Subcutaneous adipose tissue (tissue), 4 donors: Measurements from ENCODE around the gene THSD4. TPM values are rescaled to one million over a fixed set of nuclear protein-coding genes. Genes with fewer than 3 reads are reported as not detected.

Experiments
- CTCF ChIP-seq: fragments of 450-650 bp; IDR thresholded peaks from one replicate; pipeline ENCODE4 v1.5.1; 2016; ENCODE audit warnings: low read depth, mild to moderate bottlenecking, control low read depth, antibody characterized with exemption, moderate library complexity
- total RNA-seq, 4 donors: library from RNA; depleted of rRNA; stranded (reverse); fragments of >200 nt; gene quantifications; one replicate each; pipeline ENCODE4 v1.1.0, GENCODE V29; 2016

THSD4 gene
- total RNA-seq, 4 donors from 2014 or later = 0.17 to 0.94 (median 0.63) TPM

DNA sequence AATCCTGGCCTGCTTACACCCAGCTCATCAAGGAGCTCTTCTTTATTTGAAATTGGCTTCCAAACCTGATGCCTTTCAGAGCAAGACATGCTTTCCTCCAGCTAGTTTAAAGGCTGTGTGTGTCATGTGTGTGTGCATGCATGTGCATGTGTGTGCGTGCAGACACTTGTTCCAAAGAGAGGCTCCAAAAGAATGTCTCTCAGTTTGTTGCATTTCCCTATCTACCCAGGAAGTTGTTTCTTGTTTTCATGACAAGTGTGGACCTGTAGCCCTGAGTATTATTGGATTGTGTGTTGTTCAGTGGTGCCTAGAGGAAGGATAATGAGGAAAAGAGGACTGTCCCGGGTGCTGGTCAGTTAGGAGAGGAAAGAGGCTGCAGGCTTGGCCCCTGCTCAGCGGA, 240.0 kb downstream of the THSD4 start:
- TF ChIP-seq CTCF = no peak

GRCh38 chr15:71357321-71357732, 242.1 kb downstream of the THSD4 start:
- TF ChIP-seq CTCF = no peak

DNA sequence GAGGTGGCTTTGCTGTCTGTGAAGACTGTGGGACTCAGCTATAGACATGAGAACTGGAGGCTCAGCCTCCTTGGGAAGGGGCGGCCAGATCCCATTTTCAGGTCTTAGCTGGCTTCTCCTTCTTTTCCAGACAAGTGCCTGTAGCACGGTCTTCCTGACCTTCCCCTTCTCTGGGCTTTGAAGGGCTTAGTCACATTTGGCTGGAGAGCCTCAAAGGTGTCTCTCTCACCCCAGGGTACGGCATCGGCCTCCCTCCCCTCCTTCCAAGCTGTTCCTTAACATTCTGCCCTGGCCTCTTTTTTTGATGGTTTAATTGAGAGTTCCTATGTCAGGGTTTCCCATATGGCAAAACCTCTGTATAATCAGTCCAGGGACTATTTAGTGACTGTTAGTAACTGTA, 242.7 kb downstream of the THSD4 start:
- no peak for TF ChIP-seq CTCF

DNA sequence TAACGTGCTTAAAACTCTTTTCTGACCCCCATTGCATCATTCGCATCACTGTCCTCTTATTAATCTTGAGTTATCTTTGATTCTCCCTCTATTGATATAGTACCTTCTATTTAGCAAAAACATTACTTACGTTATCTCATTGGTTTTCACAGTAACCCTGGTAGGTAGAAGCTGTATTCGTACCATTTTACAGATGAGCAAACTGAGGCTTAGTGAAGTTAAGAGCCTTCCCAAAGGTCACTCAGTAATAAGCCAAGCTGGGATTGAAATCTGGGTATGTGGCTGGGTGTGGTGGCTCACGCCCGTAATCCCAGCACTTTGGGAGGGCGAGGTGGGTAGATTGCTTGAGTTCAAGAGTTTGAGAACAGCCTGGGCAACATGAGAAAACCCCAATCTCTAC, 244.0 kb downstream of the THSD4 start:
- TF ChIP-seq CTCF = no peak

- no peak for TF ChIP-seq CTCF
Observed at GRCh38 chr15:71362556-71362955, 247.3 kb downstream of the THSD4 start.

DNA sequence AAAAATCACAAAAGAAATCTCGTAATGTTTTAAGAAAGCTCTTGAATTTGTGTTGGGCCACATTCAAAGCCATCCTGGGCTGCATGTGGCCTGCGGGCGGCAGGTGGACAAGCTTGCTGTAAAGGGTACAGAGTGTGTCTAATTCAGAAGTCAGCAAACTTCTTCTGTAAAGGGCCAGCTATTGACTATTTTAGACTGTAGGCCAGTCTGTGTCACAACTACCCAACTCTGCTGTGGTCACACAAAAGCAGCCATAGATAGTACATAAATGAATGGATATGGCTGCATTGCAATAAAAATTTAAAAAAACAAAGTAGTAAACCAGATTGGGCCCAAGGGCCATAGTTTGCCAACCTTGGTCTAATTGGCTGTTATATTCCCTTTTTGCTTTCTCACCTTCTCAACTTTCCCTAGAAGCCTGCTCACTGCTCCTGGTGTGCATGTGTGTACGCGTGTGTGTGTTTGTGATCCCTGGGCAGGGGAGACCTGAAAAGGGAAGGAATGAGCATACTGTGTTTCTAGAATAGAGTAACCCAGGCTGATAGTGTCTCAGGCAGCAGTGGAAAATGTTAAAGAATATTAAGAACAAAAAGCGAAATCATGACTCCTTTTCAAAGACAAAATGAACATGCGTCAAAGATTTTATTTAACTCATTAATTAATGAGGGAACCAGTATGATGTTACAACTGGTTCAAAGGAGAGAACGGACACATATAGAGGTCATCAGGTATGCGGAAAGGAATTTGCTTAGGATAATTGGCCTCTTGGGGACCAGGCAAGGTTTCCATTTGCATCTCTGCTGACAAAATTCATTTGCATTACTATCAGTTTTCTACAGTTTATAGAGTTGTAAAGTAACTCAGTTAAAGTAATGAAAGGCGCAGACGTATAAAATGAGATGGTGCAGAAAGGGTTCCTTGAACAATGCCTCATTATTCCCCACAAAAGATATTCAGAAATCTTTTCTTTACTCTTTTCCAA, 248.0 kb downstream of the THSD4 start:
- TF ChIP-seq CTCF = no peak

DNA sequence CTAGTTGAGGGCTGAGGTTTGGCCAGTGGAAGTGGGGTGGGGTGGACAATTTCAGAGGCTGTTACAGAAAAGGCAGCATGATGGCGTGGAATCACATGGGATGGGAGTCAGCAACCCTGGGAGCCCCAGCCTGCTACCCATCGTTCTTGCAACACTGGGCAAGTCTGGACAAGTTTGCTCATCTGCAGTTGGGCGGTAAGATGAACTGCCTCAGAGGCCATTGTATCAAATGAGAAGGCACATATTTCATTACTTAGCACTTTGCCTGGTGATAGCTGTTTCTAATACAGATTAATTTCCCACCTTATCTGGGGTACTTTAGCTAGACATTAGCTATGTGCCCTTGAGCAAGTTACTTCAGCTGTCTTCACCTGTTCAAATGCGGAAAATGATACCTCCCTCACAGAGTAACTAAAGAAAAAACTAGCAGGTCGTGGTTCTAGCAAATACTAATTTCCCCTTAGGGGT, 248.9 kb downstream of the THSD4 start:
- TF ChIP-seq CTCF = no peak
